ENCODE measurements around the gene DUOX1. TPM values are rescaled to one million over a fixed set of nuclear protein-coding genes. Genes with fewer than 3 reads are reported as not detected.

The DUOX1 gene
- total RNA-seq, 1 experiment from 2014 or later = 19.6 TPM

GRCh38 chr15:45201869-45202268, 72.1 kb downstream of the DUOX1 start:
- Histone ChIP-seq H2AFZ (ENCODE audit: low read depth, low read length, poor library complexity, severe bottlenecking) (no peak overlapping the region), H3K4me1 (ENCODE audit: control insufficient read depth in 1 of 2, insufficient read depth in 2 of 2, low read length in 2 of 2) (peaks cover 11 to 36% of the 10 kb centered on the region in 2 experiments), H3K79me2 (ENCODE audit: insufficient read depth, low read length) (no peaks in the 10 kb centered on the region), H4K20me1 (ENCODE audit: insufficient read depth) (no peaks in the 10 kb centered on the region), H3K36me3 (ENCODE audit: control insufficient read depth in 1 of 2, insufficient read depth in 2 of 2, low read length in 2 of 2) (no peaks in the 10 kb centered on the region), H3K4me3 (replicated peaks in 1 of 2; ENCODE audit: low read depth in 1 of 2, low read length in 2 of 2) (no peak overlapping the region), H3K27me3 (ENCODE audit: insufficient read depth, low read length) (no peaks in the 10 kb centered on the region), H3K9me2 (ENCODE audit: insufficient read depth) (no peaks in the 10 kb centered on the region), H3K27ac (ENCODE audit: low read depth, low read length) (no peak overlapping the region), H3K9me3 (ENCODE audit: control insufficient read depth in 1 of 2, insufficient read depth in 1 of 2, low read depth in 1 of 2, low read length in 2 of 2) (no peaks in the 10 kb centered on the region), H3K9ac (ENCODE audit: low read length) (no peak overlapping the region), H3K4me2 (ENCODE audit: low read length) (no peak overlapping the region)
- TF ChIP-seq ATF3 (IDR thresholded peaks at IDR 0.05) (no peak), EZH2 (IDR thresholded peaks at IDR 0.05) (no peak), YY1 (IDR thresholded peaks at IDR 0.05; ENCODE audit: extremely low read depth, insufficient replicate concordance, low read depth, low read length) (no peak), TCF7L2 (IDR thresholded peaks at IDR 0.05; ENCODE audit: borderline replicate concordance, extremely low read depth, insufficient read depth, insufficient read length) (no peak), ZNF274 (IDR thresholded peaks at IDR 0.05; ENCODE audit: low read depth, low read length) (no peak), CTCF (IDR thresholded peaks at IDR 0.05 in 2 of 3, conservative IDR thresholded peaks at IDR 0.05 in 1 of 3; ENCODE audit: borderline replicate concordance in 1 of 3, insufficient read depth in 1 of 3, low read depth in 2 of 3, low read length in 2 of 3) (no peak), EGR1 (IDR thresholded peaks at IDR 0.05; ENCODE audit: low read depth) (no peak), ZFX (IDR thresholded peaks at IDR 0.05) (no peak), RAD21 (IDR thresholded peaks at IDR 0.05; ENCODE audit: low read depth) (no peak), EZH2phosphoT487 (IDR thresholded peaks at IDR 0.05; ENCODE audit: borderline replicate concordance) (no peak)
- intact Hi-C loops (cut with micrococcal nuclease) = loop anchor here (2.0 to 10.0 kb wide), 2 partner anchors 257 to 413 kb away; no protein-coding TSS in a partner anchor
- ATAC-seq (no peak), DNase-seq (ENCODE audit: low read depth, low spot score) (no peak)
- BruUV-seq (replicated peaks) = no TSS peak
- POLR2A ChIA-PET = interaction anchor here (0.9 to 3.0 kb wide), 2 partner anchors 8 to 248 kb away, joined by 3 to 11 read pairs; no protein-coding TSS in a partner anchor
- RAD21 ChIA-PET (ENCODE audit: low non-redundant PET in 1 of 2, low total read pairs in 2 of 2, uncharacterized antibody in 2 of 2, unreplicated experiment in 2 of 2) = no interaction called here
- CTCF ChIA-PET = interaction anchor here (0.6 to 4.8 kb wide), 5 partner anchors 38 to 409 kb away, joined by 4 to 44 read pairs (median 10); no protein-coding TSS in a partner anchor

Measured in HCT116 (cell line).